ENCODE data around the gene HNRNPA0.

- TF ChIP-seq EZH2 (IDR thresholded peaks at IDR 0.05; ENCODE audit: borderline replicate concordance, low read length), result no peak
- TF ChIP-seq CTCF (conservative IDR thresholded peaks at IDR 0.05 in 1 of 2, IDR thresholded peaks at IDR 0.05 in 1 of 2; ENCODE audit: extremely low read depth in 1 of 2, insufficient read depth in 1 of 2, low read depth in 1 of 2, low read length in 2 of 2), result no peak
Observed at GRCh38 chr5:137738947-137739346, 15.2 kb downstream of the HNRNPA0 start.

All from mammary epithelial cell (primary cell).